ENCODE measurements around the gene MEIOSIN.

DNA sequence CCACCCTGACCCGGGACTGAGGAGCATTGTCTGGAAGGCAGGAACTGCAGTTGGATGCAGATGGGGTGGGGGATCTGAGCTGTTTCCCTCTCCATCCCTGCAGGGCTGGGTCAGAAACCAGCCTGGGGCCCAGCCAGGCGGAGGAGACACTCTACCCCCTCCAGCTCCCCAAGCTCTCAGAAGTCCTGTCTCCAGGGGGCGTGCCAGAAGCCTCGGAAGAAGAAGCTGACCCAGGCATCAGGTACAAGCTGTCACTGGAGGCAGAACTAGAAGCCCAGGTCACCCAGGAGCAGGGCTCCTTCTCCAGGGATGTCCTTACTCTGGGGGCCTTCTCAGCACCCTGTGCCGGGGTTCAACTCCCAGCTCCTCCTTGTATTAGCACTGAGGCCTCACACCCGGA lies 20.3 kb downstream of the MEIOSIN start:
- TF ChIP-seq POLR2A (IDR thresholded peaks at IDR 0.05), result no peak
- TF ChIP-seq, protein P1, sequence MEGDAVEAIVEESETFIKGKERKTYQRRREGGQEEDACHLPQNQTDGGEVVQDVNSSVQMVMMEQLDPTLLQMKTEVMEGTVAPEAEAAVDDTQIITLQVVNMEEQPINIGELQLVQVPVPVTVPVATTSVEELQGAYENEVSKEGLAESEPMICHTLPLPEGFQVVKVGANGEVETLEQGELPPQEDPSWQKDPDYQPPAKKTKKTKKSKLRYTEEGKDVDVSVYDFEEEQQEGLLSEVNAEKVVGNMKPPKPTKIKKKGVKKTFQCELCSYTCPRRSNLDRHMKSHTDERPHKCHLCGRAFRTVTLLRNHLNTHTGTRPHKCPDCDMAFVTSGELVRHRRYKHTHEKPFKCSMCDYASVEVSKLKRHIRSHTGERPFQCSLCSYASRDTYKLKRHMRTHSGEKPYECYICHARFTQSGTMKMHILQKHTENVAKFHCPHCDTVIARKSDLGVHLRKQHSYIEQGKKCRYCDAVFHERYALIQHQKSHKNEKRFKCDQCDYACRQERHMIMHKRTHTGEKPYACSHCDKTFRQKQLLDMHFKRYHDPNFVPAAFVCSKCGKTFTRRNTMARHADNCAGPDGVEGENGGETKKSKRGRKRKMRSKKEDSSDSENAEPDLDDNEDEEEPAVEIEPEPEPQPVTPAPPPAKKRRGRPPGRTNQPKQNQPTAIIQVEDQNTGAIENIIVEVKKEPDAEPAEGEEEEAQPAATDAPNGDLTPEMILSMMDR (IDR thresholded peaks at IDR 0.05), result no peak

All from uterus (tissue), 2 donors.